ENCODE data around the gene HECTD1.

The HECTD1 gene

DNA sequence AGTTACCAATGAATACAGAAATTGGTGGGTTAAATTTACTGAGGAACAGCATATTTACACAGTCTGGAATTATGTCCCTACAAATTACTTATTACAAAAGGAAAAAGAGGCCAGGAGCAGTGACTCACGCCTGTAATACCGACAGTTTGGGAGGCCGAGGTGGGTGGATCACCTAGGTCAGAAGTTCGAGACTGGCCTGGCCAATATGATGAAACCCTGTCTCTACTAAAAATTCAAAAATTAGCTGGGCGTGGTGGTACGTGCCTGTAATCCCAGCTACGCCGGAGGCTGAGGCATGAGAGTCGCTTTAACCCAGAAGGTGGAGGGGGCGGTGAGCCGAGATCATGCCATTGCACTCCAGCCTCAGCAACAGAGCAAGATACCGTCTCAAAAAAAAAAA, 52.6 kb downstream of the HECTD1 start:
- no peak for DNase-seq
- no peak overlapping the region for H3K4me3 ChIP-seq (ENCODE audit: low read depth, low read length)
- no peaks in the 10 kb centered on the region for H3K27me3 ChIP-seq
- peaks cover 43% of the 10 kb centered on the region for H3K36me3 ChIP-seq
- TF ChIP-seq, protein P1, sequence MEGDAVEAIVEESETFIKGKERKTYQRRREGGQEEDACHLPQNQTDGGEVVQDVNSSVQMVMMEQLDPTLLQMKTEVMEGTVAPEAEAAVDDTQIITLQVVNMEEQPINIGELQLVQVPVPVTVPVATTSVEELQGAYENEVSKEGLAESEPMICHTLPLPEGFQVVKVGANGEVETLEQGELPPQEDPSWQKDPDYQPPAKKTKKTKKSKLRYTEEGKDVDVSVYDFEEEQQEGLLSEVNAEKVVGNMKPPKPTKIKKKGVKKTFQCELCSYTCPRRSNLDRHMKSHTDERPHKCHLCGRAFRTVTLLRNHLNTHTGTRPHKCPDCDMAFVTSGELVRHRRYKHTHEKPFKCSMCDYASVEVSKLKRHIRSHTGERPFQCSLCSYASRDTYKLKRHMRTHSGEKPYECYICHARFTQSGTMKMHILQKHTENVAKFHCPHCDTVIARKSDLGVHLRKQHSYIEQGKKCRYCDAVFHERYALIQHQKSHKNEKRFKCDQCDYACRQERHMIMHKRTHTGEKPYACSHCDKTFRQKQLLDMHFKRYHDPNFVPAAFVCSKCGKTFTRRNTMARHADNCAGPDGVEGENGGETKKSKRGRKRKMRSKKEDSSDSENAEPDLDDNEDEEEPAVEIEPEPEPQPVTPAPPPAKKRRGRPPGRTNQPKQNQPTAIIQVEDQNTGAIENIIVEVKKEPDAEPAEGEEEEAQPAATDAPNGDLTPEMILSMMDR (IDR thresholded peaks at IDR 0.05; ENCODE audit: low read depth, low read length) = no peak
- H3K4me1 ChIP-seq = no peaks in the 10 kb centered on the region
- H3K9me3 ChIP-seq = no peaks in the 10 kb centered on the region

DNA sequence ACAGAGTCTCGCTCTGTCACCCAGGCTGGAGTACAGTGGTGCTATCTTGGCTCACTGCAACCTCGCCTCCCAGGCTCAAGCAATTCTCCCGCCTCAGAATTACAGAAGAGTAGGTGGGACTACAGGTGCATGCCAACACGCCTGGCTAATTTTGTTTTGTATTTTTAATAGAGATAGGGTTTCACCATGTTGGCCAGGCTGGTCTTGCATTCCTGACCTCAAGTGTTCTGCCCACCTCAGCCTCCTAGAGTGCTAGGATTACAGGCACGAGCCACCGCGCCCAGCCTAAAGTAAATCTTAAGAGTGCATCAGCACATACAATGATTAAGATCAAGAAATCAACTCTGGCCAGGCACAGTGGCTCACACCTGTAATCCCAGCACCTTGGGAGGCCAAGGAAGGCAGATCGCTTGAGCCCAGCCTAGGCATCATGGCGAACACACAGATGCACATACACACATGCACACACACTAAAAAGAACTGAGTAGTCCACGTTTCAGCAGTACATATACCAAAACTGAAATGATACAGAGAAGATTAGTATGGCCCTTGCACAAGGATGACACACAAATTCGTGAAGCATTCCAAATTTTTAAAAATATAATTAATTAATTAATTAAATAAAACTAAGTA, 65.0 kb downstream of the HECTD1 start:
- Histone ChIP-seq H3K36me3 (peaks cover 71% of the 10 kb centered on the region), H3K9me3 (no peaks in the 10 kb centered on the region), H3K4me3 (ENCODE audit: low read depth, low read length) (no peak overlapping the region), H3K27me3 (no peaks in the 10 kb centered on the region), H3K4me1 (no peaks in the 10 kb centered on the region)
- TF ChIP-seq, protein P1 (IDR thresholded peaks at IDR 0.05; ENCODE audit: low read depth, low read length) = no peak
- DNase-seq = no peak

GRCh38 chr14:31139301-31139847, 68.2 kb downstream of the HECTD1 start:
- DNase-seq = no peak
- no peaks in the 10 kb centered on the region for H3K4me1 ChIP-seq
- TF ChIP-seq, protein P1 (IDR thresholded peaks at IDR 0.05; ENCODE audit: low read depth, low read length) = no peak
- H3K36me3 ChIP-seq = peaks cover 72% of the 10 kb centered on the region
- H3K4me3 ChIP-seq (ENCODE audit: low read depth, low read length) = no peak overlapping the region
- H3K9me3 ChIP-seq = no peaks in the 10 kb centered on the region
- H3K27me3 ChIP-seq = no peaks in the 10 kb centered on the region

DNA sequence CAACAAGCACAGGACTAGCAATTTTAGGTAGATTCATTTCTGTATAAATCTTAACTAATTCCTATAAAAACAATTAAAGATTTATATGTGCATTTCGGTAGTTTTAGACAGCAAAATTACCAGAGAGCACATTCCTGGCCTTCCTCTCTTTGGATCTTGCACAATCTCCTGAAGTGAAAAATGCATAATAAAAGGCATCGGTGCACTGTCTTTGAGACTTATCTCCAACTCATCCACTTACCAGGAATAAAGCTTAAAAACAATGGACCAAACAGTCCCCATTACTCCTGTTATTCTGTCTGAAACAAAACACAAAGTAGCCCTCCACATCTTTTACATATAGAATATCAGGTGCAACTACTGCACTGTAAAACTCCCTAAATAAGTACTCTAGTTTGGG, 69.3 kb downstream of the HECTD1 start:
- no peak for DNase-seq
- no peaks in the 10 kb centered on the region for H3K4me1 ChIP-seq
- H3K27me3 ChIP-seq = no peaks in the 10 kb centered on the region
- no peaks in the 10 kb centered on the region for H3K9me3 ChIP-seq
- TF ChIP-seq, protein P1 (IDR thresholded peaks at IDR 0.05; ENCODE audit: low read depth, low read length) = no peak
- no peak overlapping the region for H3K4me3 ChIP-seq (ENCODE audit: low read depth, low read length)
- peaks cover 65% of the 10 kb centered on the region for H3K36me3 ChIP-seq

DNA sequence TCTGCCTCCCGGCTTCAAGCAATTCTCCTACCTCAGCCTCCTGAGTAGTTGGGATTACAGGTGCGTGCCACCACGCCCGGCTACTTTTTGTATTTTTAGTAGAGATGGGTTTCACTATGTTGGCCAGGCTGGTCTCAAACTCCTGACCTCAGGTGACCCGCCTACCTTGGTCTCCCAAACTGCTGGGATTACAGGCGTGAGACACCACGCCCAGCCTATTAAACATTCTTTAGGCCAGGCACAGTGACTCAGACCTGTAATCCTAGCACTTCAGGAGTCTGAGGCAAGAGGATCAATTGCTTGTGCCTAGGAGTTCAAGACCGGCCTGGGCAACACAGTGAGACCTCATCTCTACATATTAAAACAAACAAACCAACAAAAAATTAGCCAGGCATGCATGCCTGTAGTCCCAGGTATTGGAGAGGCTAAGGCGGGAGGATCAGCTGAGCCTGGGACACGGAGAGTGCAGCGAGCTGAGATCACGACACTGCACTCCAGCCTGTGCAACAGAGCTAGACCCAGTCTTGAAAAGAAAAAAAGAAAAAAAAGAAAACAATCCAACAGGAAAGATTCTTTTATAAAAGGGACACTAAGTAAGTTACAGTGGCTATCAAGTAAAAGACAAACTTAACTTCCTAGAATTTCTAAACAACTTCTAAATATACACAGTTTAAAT, 70.2 kb downstream of the HECTD1 start:
- no peaks in the 10 kb centered on the region for H3K9me3 ChIP-seq
- H3K4me1 ChIP-seq = no peaks in the 10 kb centered on the region
- DNase-seq = no peak
- no peak overlapping the region for H3K4me3 ChIP-seq (ENCODE audit: low read depth, low read length)
- no peaks in the 10 kb centered on the region for H3K27me3 ChIP-seq
- TF ChIP-seq, protein P1 (IDR thresholded peaks at IDR 0.05; ENCODE audit: low read depth, low read length) = no peak
- H3K36me3 ChIP-seq = peaks cover 62% of the 10 kb centered on the region

DNA sequence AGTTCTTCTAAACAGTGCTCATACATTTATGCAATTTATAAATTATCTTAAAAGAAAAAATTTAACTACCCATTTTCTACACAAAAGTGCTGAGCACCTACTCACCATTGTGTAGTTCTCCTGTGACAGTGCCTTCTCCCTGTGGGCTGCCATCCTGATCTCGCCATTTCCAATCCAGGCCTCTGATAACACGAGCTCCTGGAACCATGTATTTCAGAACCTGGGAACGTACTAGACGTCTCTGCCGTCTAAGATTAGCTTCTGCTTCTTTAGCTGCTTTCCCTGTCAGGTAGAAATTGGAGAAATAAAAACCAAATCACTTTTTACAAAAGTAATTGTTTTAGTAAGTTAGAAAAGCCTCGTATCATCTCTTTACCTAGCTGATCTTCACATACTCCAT, 74.5 kb downstream of the HECTD1 start:
- no peak for DNase-seq
- Histone ChIP-seq H3K4me3 (ENCODE audit: low read depth, low read length) (no peak overlapping the region), H3K4me1 (no peaks in the 10 kb centered on the region), H3K27me3 (no peaks in the 10 kb centered on the region), H3K36me3 (peaks cover 61% of the 10 kb centered on the region), H3K9me3 (no peaks in the 10 kb centered on the region)
- TF ChIP-seq, protein P1 (IDR thresholded peaks at IDR 0.05; ENCODE audit: low read depth, low read length) = no peak
